ENCODE data around the gene BSG. TPM values are rescaled to one million over a fixed set of nuclear protein-coding genes. Genes with fewer than 3 reads are reported as not detected.
"Not testable (repeated sequence)": the region's sequence is repeated elsewhere in the genome, so short reads cannot be mapped to it uniquely, and the experiment has no call there.

Gene BSG
- total RNA-seq, 1 donor from 2014 or later, result 816 TPM

- no peak for TF ChIP-seq CTCF (IDR thresholded peaks at IDR 0.05)
- no peaks in the 10 kb centered on the region for H3K9me3 Mint-ChIP-seq (ENCODE audit: unreplicated experiment)
- H3K36me3 Mint-ChIP-seq (ENCODE audit: unreplicated experiment), result peaks cover 14% of the 10 kb centered on the region
- peaks cover 43% of the 10 kb centered on the region for H3K4me1 Mint-ChIP-seq (ENCODE audit: unreplicated experiment)
- peak overlapping the region; percentile 78 for H3K27ac Mint-ChIP-seq (ENCODE audit: unreplicated experiment)
- H3K4me3 Mint-ChIP-seq (ENCODE audit: unreplicated experiment), result peak overlapping the region; percentile 5
- no peaks in the 10 kb centered on the region for H3K27me3 Mint-ChIP-seq (ENCODE audit: unreplicated experiment)
- peak; percentile 94 for DNase-seq (ENCODE audit: extremely low spot score, unreplicated experiment)
Measured at GRCh38 chr19:623974-624373, 51.6 kb downstream of the BSG start.

- Mint-ChIP-seq H3K27ac (ENCODE audit: unreplicated experiment) (peak overlapping the region; percentile 78), H3K4me1 (ENCODE audit: unreplicated experiment) (peaks cover 44% of the 10 kb centered on the region)
Measured at GRCh38 chr19:624433-625109, 52.2 kb downstream of the BSG start.

GRCh38 chr19:625257-625656 lies 52.9 kb downstream of the BSG start:
- Mint-ChIP-seq H3K4me3 (ENCODE audit: unreplicated experiment) (no peak overlapping the region), H3K4me1 (ENCODE audit: unreplicated experiment) (peaks cover 45% of the 10 kb centered on the region), H3K27me3 (ENCODE audit: unreplicated experiment) (no peaks in the 10 kb centered on the region), H3K9me3 (ENCODE audit: unreplicated experiment) (no peaks in the 10 kb centered on the region), H3K27ac (ENCODE audit: unreplicated experiment) (peak overlapping the region; percentile 41), H3K36me3 (ENCODE audit: unreplicated experiment) (peaks cover 17% of the 10 kb centered on the region)
- TF ChIP-seq CTCF (IDR thresholded peaks at IDR 0.05), result no peak
- no peak for DNase-seq (ENCODE audit: extremely low spot score, unreplicated experiment)

More at GRCh38 chr19:624433-625109, 52.2 kb downstream of the BSG start:
- H3K9me3 Mint-ChIP-seq (ENCODE audit: unreplicated experiment), result no peaks in the 10 kb centered on the region
- H3K27me3 Mint-ChIP-seq (ENCODE audit: unreplicated experiment), result no peaks in the 10 kb centered on the region
- TF ChIP-seq CTCF (IDR thresholded peaks at IDR 0.05), result no peak
- H3K36me3 Mint-ChIP-seq (ENCODE audit: unreplicated experiment), result peaks cover 17% of the 10 kb centered on the region
- no peak overlapping the region for H3K4me3 Mint-ChIP-seq (ENCODE audit: unreplicated experiment)
- DNase-seq (ENCODE audit: extremely low spot score, unreplicated experiment), result no peak

GRCh38 chr19:626566-626965 lies 54.2 kb downstream of the BSG start:
- Mint-ChIP-seq H3K4me1 (ENCODE audit: unreplicated experiment) (peaks cover 51% of the 10 kb centered on the region), H3K36me3 (ENCODE audit: unreplicated experiment) (peaks cover 23% of the 10 kb centered on the region), H3K27ac (ENCODE audit: unreplicated experiment) (peak overlapping the region; percentile 76)
- not testable (repeated sequence) for H3K9me3 Mint-ChIP-seq (ENCODE audit: unreplicated experiment); H3K4me3 Mint-ChIP-seq (ENCODE audit: unreplicated experiment); DNase-seq (ENCODE audit: extremely low spot score, unreplicated experiment); H3K27me3 Mint-ChIP-seq (ENCODE audit: unreplicated experiment)

- H3K27me3 Mint-ChIP-seq (ENCODE audit: unreplicated experiment), result no peaks in the 10 kb centered on the region
- TF ChIP-seq CTCF (IDR thresholded peaks at IDR 0.05), result peak; percentile 50
- H3K36me3 Mint-ChIP-seq (ENCODE audit: unreplicated experiment), result peaks cover 20% of the 10 kb centered on the region
- H3K27ac Mint-ChIP-seq (ENCODE audit: unreplicated experiment), result no peak overlapping the region
- H3K9me3 Mint-ChIP-seq (ENCODE audit: unreplicated experiment), result no peaks in the 10 kb centered on the region
- DNase-seq (ENCODE audit: extremely low spot score, unreplicated experiment), result no peak
- peaks cover 61% of the 10 kb centered on the region for H3K4me1 Mint-ChIP-seq (ENCODE audit: unreplicated experiment)
- no peak overlapping the region for H3K4me3 Mint-ChIP-seq (ENCODE audit: unreplicated experiment)
Measured at GRCh38 chr19:628168-628567, 55.8 kb downstream of the BSG start.

GRCh38 chr19:629515-629914 lies 57.1 kb downstream of the BSG start:
- Mint-ChIP-seq H3K4me1 (ENCODE audit: unreplicated experiment) (peaks cover 56% of the 10 kb centered on the region), H3K36me3 (ENCODE audit: unreplicated experiment) (peaks cover 20% of the 10 kb centered on the region)
- not testable (repeated sequence) for H3K27me3 Mint-ChIP-seq (ENCODE audit: unreplicated experiment); H3K4me3 Mint-ChIP-seq (ENCODE audit: unreplicated experiment); H3K27ac Mint-ChIP-seq (ENCODE audit: unreplicated experiment); DNase-seq (ENCODE audit: extremely low spot score, unreplicated experiment); H3K9me3 Mint-ChIP-seq (ENCODE audit: unreplicated experiment)
